ENCODE data around the gene NLRC3. TPM values are rescaled to one million over a fixed set of nuclear protein-coding genes. Genes with fewer than 3 reads are reported as not detected.

Gene NLRC3
- polyA plus RNA-seq, 12 donors, result 0.79 to 2.4 (median 0.92) TPM; not detected in 2

GRCh38 chr16:3549906-3550305 is 27.3 kb downstream of the NLRC3 start:
- DNase-seq, result no peak

DNA sequence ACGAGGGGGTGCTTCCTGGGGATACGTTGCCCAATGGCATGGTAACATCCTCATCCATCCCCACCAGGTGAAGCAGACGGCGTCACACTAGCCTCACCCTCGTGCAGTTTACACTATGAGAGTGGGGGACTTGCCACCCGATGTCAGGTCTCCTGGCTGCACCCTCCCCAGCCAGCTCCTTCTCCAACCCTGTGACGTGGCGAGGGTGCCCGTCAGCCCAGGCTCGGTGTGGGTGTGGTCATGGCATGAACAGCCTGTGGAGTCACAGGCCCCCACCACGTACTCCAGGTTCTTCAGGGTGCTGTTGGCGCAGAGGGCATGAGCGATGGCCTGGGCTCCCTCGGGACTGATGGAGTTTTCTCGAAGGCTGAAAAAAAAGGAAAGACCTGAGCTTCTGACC is 28.3 kb downstream of the NLRC3 start:
- no peak for DNase-seq

DNA sequence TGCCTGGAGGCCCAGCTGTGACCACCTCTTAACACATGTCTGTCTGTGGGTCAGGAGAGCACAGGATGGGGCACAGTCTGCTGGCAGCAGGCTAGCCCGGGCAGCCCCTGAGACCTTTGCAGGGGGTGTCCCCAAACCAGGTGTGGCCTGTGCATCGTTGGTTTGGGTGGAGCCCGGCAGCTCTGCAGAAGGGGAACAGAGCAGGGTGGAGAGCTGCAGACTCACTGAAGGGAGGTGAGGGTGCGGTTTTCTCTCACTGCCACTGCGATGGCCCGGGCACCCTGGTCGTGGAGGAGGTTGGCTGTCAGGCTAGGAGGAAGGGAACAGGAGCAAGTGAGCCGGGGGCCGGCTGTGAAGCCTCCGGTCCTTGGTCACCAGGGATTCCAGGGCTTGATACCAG is 28.8 kb downstream of the NLRC3 start:
- no peak for DNase-seq

DNA sequence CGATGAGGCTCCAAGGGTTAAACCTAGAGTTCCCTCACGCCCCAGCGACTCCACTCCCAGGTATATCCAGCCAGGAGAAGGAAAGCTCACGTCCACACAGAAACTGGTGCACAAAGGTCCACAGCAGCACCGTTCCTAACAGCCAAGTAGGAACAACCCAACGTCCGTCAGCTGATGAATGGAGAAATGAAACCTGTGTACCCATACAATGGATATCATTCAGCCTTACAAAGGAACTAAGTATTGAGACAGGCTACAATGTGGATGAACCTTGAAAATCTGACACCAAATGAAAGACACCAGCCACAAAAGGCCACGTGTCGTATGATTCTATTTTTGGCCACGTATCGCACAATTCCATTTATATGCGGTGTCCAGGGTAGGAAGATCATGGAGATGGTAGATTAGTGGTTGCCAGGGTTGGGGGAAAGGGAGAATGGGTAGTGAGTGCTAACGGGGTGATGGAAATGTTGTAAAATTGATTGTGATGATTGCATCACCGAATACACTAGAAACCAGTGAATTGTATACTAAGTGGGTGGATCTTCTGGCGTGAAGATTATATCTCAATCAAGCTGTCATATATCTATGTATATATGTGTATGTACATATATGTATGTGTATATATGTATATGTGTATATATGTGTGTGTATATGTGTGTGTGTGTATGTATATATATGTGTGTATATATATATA is 30.1 kb downstream of the NLRC3 start:
- DNase-seq, result no peak

DNA sequence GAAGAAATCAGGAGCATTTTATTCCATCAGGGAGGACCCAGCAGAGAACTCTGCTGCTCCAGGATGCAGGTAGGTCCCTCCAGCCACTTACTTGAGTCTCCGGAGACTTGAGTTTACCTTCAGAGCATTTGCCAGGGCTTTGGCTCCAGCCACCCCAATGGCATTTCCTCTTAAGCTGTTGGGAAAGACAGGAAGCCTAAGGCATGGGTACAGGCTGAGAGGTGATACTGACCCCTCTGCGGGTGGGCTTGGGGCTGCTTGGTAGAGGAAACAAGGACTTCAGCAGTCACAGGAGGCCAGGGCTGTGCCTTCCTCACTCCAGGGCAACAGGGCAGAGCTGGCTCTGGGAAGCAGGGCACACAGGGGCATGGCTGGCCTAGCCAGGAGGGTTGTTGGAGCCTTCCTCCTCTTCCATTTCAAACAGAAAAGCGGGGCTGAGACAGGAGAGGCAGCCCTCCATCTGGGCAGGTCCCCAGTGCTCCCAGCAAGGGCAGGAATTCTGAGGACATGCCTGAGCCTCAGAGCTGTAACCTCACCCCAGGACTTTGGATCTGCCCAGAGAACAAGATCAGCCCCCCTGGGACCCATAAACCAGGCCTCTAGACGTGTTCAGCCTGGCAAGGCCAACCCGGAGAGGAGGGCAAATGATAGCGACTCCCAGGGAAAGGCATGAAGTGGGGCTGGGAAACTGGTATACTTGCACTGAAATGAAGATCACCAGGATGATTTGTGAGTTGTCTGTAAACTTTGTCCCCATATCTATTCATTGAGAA is 34.4 kb downstream of the NLRC3 start:
- DNase-seq, result no peak

DNA sequence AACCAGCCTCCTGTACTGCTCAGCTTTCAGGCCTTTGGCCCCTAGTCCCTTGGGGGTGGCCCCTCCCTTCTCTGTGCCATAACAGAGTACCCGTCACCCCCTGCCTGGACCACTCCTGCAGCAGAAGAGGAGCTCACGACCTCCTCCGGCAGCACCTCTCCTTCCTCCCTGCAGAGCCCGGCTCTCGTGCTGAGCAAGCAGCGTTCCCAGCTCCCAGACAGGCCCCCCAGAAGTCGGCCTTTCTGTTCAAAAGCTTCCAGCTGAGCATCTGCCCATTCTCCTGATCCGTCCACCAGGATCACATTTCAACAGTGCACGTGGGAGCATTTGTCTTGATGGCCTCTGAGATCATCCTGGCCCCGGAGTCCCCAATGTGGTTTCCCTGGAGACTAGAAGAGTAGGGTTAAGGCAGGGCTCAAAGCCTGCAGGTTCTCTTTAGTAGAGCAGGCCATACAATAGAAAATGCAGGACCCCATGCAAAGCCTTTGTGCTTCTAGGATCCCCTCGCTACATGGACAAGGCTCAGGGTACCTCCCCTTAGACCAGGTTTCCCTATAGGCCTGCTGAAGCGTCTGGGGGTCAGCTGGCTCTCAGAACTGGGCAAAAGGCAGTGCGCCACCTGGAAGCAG is 35.6 kb downstream of the NLRC3 start:
- DNase-seq, result no peak

GRCh38 chr16:3538222-3538621 is 39.0 kb downstream of the NLRC3 start:
- DNase-seq, result no peak

DNA sequence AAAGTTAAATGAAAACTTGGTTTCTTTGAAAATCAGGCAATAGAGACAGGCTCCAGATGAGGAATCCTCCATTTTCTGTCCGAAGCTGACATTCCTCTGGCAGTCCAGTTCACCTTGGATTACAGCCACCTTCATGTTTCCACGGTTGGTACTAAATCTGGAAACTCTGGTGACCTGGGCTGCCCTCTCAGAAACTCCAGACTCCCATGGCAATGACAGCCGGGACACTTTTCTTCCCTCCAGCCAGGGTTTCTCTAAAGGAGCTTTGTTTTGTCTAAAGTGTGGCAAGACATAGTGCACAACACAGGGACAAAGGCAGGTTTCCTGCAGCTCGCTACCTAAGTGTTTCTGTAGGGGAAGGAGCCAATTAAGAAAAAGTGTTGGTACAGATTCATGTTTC is 40.4 kb downstream of the NLRC3 start:
- no peak for DNase-seq

DNA sequence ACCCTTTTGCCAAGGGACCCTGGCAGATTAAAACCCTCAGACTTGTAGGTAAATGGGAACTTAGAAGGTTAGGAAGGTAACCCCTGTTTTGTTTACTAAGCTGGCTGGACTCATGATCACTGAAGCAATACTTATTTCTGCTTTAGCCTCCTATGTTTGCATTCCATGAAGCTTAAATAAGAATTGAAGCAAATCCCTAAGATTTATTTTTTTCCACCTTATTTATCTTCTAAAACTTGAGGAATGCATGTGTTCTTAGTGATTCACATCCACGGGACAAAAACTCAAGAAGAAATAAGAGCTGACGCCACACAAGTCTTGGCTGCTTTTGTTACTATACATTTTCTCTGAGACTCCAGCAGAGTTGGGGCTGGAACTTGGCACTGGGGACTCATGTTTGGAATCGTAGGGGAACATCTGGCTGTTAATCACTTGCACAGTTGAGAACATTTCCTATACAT is 40.9 kb downstream of the NLRC3 start:
- DNase-seq, result peak; percentile 80

DNA sequence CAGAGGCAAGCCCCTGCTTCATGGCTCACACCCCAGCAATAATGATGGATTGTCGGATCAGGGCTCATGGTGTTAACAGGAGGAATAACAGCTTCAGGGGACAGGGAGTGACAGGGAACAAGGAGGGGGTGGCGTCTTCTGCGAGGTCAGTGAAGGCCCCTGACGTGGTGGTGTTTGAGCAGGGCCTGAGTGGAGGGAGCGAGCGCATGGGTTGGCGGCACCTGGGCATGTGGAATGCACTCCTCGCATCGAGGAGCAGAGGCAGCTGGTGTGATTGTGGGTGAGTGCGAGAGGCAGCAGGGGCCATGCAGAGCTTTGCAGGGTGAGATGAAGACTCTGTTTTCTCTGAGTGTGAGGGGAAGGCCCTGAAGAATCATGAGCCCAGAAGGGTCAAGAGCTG is 43.1 kb downstream of the NLRC3 start:
- DNase-seq, result no peak

- DNase-seq, result no peak
Measured at GRCh38 chr16:3532741-3533140, 44.5 kb downstream of the NLRC3 start.

DNA sequence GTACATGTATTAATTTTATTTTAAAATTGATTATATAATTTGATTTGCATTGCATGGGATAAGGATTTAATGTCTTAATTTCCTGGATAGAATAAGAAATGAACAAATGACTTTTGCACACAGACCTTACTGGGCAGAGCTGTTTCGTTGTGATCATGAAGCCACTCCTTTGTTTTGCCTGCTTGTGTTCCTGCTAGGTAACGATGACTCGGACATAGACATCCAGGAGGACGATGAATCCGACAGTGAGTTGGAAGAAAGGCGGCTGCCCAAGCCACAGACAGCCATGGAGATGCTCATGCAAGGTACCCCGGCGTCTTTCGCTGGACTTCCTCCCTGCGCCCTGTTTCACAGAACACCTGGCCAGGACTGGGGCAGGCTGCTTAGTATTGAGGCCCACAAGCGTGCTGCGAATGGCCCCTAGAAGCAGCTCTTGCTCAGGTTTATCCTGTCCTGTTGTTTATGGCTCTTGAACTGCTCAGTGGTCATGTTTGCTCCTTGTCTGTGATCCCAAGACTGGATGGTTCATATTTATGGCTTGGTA is 46.8 kb downstream of the NLRC3 start:
- DNase-seq, result no peak

- no peak for DNase-seq
Measured at GRCh38 chr16:3529175-3529574, 48.0 kb downstream of the NLRC3 start.

DNA sequence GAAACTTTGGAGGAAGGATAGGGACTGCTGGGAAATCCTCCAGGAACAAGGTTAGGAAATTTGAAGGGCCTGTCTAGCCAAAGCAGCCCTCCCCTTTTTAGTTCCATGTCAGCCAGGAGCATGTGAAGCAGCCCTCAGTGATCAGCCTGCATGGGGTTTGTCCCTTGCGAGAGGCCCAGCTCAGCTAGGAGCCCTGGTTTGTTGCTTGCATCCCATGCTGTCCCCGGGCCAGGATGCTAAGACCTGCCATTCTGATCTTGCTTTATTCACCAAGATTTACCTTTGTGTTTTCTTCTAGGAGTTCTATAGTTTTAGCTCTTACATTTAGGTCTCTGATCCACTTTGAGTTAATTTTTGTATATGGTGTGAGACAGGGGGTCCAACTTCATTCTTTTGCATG is 48.8 kb downstream of the NLRC3 start:
- no peak for DNase-seq

DNA sequence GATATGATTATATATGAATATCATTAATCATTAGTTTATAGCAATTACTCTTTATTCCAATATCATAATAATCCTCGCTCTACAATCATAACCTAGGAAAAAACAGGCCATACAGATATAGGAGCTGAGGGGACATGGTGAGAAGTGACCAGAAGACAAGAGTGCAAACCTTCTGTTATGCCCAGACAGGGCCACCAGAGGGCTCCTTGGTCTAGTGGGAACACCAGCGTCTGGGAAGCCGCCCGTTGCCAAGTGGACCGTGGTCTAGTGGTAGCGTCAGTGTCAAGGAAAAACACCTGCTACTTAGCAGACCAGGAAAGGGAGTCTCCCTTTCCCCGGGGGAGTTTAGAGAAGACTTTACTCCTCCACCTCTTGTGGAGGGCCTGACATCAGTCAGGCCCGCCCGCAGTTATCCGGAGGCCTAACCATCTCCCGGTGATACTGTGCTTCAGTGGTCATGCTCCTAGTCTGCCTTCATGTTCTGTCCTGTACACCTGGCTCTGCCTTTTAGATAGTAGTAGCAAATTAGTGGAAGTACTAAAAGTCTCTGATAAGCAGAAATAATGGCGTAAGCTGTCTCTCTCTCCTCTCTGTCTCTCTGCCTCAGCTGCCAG is 49.9 kb downstream of the NLRC3 start:
- peak; percentile 57 for DNase-seq

DNA sequence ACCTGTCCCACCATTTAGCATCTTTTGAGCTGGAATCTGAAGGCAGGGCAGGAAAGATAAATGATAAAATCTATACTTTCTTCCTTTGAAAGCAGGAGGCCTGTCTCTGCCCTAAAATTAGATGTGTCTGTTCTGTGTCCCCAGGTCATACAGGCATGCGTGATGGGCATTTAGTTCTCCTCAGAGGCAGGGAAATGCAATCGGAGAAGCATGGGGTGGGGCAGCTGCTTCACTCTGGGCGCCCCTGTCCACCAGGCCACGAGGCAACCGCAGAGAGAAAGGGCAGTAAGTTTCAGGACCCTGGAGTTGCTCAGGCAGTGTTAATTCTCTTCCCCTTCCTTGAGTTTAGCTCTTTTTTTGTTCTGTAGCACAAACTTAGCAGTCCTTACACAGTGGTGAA is 51.3 kb downstream of the NLRC3 start:
- DNase-seq, result no peak

DNA sequence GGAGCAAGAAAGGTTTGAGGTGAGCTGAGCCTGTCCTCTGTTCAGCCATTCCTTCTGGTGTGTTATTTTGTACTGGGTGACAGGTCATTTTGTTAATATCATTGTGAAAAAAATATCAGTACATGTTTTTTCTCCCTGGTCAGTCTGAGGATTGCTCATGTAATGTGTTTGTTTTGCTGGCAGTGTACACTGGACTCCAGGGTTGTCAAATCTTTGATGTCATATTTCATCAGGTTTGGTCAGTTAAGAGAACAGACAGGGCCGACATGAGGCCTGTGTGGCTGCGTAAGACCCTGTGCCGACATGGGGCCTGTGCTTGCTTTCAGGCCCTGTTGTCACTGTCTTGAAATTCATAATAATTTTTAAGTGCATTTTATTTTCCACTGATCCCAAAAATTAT is 53.9 kb downstream of the NLRC3 start:
- DNase-seq, result no peak

- no peak for DNase-seq
Measured at GRCh38 chr16:3520841-3521240, 56.4 kb downstream of the NLRC3 start.

DNA sequence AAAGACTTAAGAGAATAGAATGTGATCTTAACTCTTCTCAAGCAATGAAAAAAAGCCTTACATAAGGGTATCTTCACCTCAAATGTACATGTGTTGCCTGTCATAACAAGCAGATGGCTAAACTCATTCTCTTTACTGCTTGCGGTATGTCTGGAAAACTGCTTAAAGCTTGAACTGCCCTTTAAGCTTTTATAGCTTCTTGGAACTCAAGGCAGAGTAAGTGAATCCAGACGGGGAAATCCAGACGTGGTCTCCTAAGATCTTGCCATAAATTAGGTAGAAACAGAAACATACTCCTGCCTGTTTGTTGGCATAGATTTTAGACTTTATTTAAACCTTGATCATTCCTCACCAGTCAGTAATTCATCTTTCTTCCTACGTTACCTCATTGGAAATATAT is 56.8 kb downstream of the NLRC3 start:
- DNase-seq, result peak; percentile 86

DNA sequence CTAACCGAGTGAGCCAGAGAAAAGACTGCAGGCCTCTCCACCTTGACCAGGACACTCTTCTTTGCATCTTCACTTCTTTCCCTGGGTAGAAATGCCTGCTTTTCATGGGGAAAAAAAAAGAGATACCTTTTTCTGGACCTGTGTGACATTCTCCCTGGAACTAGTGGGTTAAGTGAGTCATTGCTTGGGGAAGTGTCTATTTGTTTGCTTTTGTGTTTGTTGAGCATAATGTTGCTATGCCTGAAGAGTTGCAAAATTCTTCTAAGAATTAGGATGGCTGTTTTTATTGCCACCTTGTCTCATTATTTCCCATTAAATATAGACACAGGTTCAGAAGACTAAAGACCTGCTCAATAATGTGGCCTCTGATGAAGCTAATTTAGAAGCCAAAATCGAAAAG is 57.6 kb downstream of the NLRC3 start:
- DNase-seq, result no peak

DNA sequence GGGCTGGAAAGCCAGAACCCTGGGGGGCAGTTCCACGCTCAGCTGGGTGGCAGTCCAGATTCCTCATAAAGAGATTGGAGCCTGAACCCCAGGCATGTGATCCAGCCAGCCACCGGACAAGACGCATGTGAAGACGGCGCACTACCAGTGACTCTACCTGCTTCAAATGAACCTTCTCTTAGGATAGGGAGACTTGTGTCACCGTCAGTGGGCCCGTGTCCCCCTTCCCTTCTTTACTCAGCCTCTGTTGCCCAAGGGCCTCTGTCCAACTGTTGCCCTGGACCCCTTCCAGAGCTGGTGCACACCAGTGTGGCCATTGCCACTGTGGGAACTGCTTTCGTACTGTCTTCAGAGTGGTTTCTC is 58.2 kb downstream of the NLRC3 start:
- no peak for DNase-seq

GRCh38 chr16:3518292-3518985 is 58.8 kb downstream of the NLRC3 start:
- no peak for DNase-seq
